Activated naive CD8-positive, alpha-beta T cell treated with anti-CD3 and anti-CD28 coated beads for 36 hours (primary cell): ENCODE data around the gene TMEM52. TPM values are rescaled to one million over a fixed set of nuclear protein-coding genes. Genes with fewer than 3 reads are reported as not detected.

Experiments
- DNase-seq: peaks from one replicate; pipeline ENCODE4 v3.0.0; 2021
- H3K27ac Mint-ChIP-seq: one replicate; pipeline ENCODE4 v1.8.0; 2022; ENCODE audit warnings: mild to moderate bottlenecking, moderate library complexity, mixed read lengths
- H3K27me3 Mint-ChIP-seq: one replicate; pipeline ENCODE4 v1.8.0; 2022; ENCODE audit warnings: mild to moderate bottlenecking, mixed read lengths
- H3K36me3 Mint-ChIP-seq: one replicate; pipeline ENCODE4 v1.8.0; 2021; ENCODE audit warnings: mild to moderate bottlenecking, mixed read lengths
- H3K4me1 Mint-ChIP-seq: one replicate; pipeline ENCODE4 v1.8.0; 2021; ENCODE audit warnings: mixed read lengths
- H3K4me3 Mint-ChIP-seq: one replicate; pipeline ENCODE4 v1.8.0; 2022; ENCODE audit warnings: mild to moderate bottlenecking, moderate library complexity, mixed read lengths
- H3K9me3 Mint-ChIP-seq: one replicate; pipeline ENCODE4 v1.8.0; 2022; ENCODE audit warnings: mixed read lengths
- total RNA-seq, 2 experiments: library from RNA; stranded (reverse); gene quantifications; one replicate each; pipeline ENCODE4 v1.2.3, GENCODE V29; 2021

TMEM52 gene
- total RNA-seq, 2 experiments from 2014 or later, result 2.4 to 2.7 TPM

GRCh38 chr1:1956101-1956500 lies 37.0 kb upstream of the TMEM52 start:
- no peak overlapping the region for H3K4me3 Mint-ChIP-seq
- H3K9me3 Mint-ChIP-seq, result peaks cover 1% of the 10 kb centered on the region
- H3K27me3 Mint-ChIP-seq, result peaks cover 42% of the 10 kb centered on the region
- peaks cover 2% of the 10 kb centered on the region for H3K36me3 Mint-ChIP-seq
- H3K4me1 Mint-ChIP-seq, result peaks cover 7% of the 10 kb centered on the region
- H3K27ac Mint-ChIP-seq, result no peak overlapping the region
- no peak for DNase-seq

DNA sequence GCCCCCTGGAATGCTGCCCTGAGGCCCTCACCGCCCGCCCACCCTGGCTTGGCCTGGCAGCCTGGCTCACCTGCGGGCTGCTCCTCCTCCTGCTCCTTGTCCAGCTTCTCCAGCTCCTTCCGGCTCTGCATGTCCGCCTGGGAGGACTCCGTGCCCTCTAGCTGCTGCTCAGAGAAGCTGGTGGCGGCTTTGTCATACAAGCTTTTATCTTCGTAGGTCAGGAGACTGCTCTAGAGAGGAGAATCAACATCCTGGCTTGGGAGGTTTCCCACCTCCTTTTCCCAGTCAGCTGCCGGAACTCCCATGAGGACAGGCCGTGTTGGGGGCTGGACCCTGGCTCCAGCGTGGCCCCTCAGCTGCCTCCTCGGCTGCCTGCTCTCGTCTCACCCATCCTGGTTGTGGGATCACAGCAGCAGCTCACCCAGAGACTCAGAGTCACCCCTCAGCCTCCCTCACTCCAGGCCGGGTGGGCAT lies 36.6 kb upstream of the TMEM52 start:
- Mint-ChIP-seq H3K27me3 (peaks cover 38% of the 10 kb centered on the region), H3K27ac (no peak overlapping the region), H3K36me3 (peaks cover 2% of the 10 kb centered on the region), H3K4me1 (peaks cover 7% of the 10 kb centered on the region), H3K9me3 (peaks cover 4% of the 10 kb centered on the region), H3K4me3 (no peak overlapping the region)
- DNase-seq, result no peak

DNA sequence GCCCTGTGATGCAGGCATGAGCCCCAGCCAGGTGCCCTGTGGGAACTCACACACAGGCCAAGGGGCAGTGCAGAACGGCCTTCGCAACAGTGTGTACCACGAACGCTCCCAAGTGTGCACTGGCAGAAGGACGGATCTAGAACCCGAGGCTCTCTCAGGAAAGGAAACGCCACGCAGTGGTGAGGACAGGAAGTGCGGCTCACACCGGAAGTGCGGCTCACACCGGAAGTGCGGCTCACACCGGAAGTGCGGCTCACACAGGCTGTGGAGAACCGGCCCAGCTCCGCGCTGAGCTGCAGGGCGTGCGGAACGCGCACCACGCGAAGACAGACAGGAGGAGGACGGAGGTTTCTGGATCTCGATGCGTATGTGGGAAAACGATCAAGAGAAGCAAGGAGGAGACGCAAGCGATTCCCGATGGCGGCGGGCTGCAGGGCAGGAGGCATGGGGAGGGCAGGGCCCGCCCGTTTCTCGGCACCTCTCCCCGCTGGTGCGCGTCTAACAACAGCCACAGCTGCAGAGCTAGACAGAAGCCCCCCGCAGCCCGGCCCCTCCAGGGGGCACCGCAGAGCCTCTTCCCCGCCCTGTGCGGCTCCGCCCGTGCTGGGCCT lies 35.9 kb upstream of the TMEM52 start:
- H3K27ac Mint-ChIP-seq, result peak overlapping the region; percentile 67
- peaks cover 32% of the 10 kb centered on the region for H3K27me3 Mint-ChIP-seq
- DNase-seq, result no peak
- H3K36me3 Mint-ChIP-seq, result peaks cover 2% of the 10 kb centered on the region
- peaks cover 5% of the 10 kb centered on the region for H3K4me1 Mint-ChIP-seq
- H3K9me3 Mint-ChIP-seq, result peaks cover 4% of the 10 kb centered on the region
- H3K4me3 Mint-ChIP-seq, result no peak overlapping the region

DNA sequence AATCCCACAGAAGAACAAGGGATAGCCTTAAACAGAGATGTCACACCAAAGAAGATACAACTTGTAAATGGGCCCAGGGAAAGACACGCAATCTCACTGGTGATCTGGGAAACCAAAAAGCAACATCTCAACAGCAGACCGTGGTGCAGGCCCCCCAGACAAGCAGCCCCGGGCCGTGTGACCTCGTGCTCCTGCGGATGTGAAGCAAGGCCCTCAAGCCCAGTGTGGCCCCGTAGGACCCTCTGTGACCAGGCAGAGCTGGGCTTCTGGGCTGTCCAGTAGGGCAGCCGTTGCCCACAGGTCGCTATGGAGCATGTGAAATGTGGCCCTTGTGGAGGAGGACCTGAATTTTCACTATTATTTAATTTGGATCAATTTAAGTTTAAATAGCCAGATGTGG lies 34.9 kb upstream of the TMEM52 start:
- DNase-seq, result no peak
- H3K4me3 Mint-ChIP-seq, result no peak overlapping the region
- peaks cover 4% of the 10 kb centered on the region for H3K9me3 Mint-ChIP-seq
- H3K27ac Mint-ChIP-seq, result no peak overlapping the region
- H3K36me3 Mint-ChIP-seq, result peaks cover 2% of the 10 kb centered on the region
- no peaks in the 10 kb centered on the region for H3K4me1 Mint-ChIP-seq
- H3K27me3 Mint-ChIP-seq, result peaks cover 27% of the 10 kb centered on the region

GRCh38 chr1:1950940-1951339 lies 31.9 kb upstream of the TMEM52 start:
- no peak overlapping the region for H3K4me3 Mint-ChIP-seq
- H3K36me3 Mint-ChIP-seq, result peaks cover 2% of the 10 kb centered on the region
- H3K9me3 Mint-ChIP-seq, result peaks cover 4% of the 10 kb centered on the region
- no peak overlapping the region for H3K27ac Mint-ChIP-seq
- no peak for DNase-seq
- no peaks in the 10 kb centered on the region for H3K4me1 Mint-ChIP-seq
- H3K27me3 Mint-ChIP-seq, result peaks cover 15% of the 10 kb centered on the region

- Mint-ChIP-seq H3K4me1 (no peaks in the 10 kb centered on the region), H3K36me3 (no peaks in the 10 kb centered on the region), H3K4me3 (no peak overlapping the region), H3K27ac (no peak overlapping the region), H3K9me3 (peaks cover 3% of the 10 kb centered on the region), H3K27me3 (peaks cover 15% of the 10 kb centered on the region)
- DNase-seq, result no peak
Measured at GRCh38 chr1:1948783-1949182, 29.7 kb upstream of the TMEM52 start.

GRCh38 chr1:1947493-1947892 lies 28.4 kb upstream of the TMEM52 start:
- H3K36me3 Mint-ChIP-seq, result no peaks in the 10 kb centered on the region
- no peak overlapping the region for H3K4me3 Mint-ChIP-seq
- peaks cover 3% of the 10 kb centered on the region for H3K9me3 Mint-ChIP-seq
- H3K27me3 Mint-ChIP-seq, result peaks cover 12% of the 10 kb centered on the region
- no peak overlapping the region for H3K27ac Mint-ChIP-seq
- H3K4me1 Mint-ChIP-seq, result no peaks in the 10 kb centered on the region
- no peak for DNase-seq

- DNase-seq, result no peak
- H3K9me3 Mint-ChIP-seq, result peaks cover 3% of the 10 kb centered on the region
- peaks cover 6% of the 10 kb centered on the region for H3K27me3 Mint-ChIP-seq
- H3K4me1 Mint-ChIP-seq, result no peaks in the 10 kb centered on the region
- H3K36me3 Mint-ChIP-seq, result no peaks in the 10 kb centered on the region
- H3K27ac Mint-ChIP-seq, result no peak overlapping the region
- H3K4me3 Mint-ChIP-seq, result no peak overlapping the region
Measured at GRCh38 chr1:1946540-1946939, 27.5 kb upstream of the TMEM52 start.

DNA sequence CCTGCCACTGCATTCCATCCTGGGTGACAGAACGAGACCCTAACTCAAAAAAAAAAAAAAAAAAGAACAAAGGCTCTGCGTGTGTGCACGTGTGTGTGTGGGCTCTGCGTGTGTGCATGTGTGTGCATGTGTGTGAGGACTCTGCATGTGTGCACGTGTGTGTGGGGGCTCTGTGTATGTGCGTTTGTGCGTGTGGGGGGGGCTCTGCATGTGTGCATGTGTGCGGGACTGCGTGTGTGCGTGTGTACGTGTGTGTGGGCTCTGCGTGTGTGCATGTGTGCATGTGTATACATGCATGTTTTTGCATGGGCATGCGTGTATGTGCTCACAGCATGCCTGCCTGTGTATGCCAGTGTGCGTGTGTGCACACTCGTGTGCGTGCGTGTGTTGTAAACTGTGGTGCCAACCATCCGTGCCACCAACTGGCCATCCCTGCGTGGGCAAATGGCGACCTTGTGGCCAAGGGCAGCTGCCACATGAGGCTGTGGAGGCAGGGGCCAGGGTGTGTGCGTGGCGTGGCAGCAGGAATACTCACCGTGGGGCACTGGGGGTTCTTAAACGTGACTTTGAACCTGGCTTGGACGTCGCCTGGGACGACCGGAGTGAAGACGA lies 26.8 kb upstream of the TMEM52 start:
- no peak for DNase-seq
- Mint-ChIP-seq H3K27ac (no peak overlapping the region), H3K36me3 (no peaks in the 10 kb centered on the region), H3K4me3 (no peak overlapping the region), H3K27me3 (peaks cover 4% of the 10 kb centered on the region), H3K4me1 (no peaks in the 10 kb centered on the region), H3K9me3 (peaks cover 2% of the 10 kb centered on the region)

DNA sequence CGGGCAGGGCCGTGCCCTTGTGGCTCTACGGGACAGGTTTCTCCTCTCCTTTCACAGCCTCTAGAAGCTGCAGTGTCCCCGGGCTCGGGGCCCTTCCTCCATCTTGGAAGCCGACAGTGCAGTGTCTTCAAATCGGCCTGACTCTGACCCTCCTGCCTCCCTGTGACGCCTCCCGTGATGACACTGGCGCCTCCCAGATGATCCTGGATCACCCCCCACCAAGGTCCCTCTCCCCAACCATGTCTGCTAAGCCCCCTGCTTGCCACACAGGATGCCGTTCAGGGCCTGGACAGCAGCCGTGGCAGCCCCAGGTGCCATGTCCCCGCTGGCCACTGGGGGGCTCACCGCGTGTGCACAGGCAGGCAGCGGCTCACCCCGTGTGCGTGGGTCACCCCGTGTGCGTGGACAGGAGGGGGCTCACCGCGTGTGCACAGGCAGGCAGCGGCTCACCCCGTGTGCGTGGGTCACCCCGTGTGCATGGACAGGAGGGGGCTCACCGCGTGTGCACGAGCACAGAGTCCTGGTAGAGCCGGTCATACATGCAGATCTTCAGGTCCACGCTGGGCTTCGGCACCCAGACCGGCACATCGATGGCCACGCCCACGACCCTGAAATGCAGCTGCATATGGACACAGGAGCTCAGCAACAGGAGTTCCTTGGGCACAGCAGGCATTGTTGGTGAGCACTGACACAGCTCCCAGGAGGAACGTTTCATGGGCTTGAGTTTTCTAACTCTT lies 24.9 kb upstream of the TMEM52 start:
- Mint-ChIP-seq H3K27ac (no peak overlapping the region), H3K27me3 (no peaks in the 10 kb centered on the region), H3K4me1 (no peaks in the 10 kb centered on the region), H3K4me3 (no peak overlapping the region), H3K9me3 (no peaks in the 10 kb centered on the region), H3K36me3 (no peaks in the 10 kb centered on the region)
- peak; percentile 55 for DNase-seq

DNA sequence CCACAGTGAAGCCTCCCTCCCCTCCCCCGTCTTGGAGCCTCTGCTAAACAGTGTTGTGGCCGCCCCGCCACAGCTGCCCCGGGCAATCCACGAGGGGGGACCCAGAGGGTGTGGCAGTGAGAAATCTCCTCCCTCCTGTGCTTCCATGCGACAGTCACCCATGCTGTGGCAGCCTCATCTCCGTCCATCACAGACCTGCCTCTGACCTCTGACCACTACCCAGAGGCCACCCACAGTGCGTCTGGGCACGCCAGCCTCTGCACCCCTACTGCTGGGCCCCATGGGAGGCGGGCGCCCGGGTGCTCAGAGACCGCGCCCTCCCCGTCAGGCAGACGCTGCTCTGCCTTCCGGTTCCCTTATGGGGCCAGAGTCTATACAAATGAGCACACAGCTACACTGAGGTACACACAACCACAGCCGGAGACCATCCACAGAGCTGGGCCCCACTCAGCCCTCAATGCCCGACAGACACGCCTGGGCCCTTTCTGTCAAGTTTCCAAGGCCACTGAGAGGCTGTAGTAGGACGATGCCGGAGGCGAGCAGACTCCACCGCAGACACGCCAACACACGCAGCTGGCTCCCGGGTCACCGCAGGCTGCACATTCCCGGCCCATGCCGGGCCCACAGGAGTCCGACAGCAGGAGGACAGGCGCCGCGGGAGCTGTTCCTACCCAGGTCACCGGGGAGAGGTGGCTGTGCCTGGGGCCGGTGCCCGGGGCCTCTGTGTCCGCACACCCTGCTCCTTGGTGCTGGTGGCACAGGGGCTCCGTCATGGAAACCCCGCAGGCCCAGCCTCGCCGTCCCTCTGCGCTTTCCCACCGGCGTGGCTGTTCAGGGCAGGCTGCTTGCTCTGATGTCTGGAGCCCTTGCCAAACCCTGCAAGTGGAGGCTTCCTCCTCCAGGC lies 23.9 kb upstream of the TMEM52 start:
- H3K27me3 Mint-ChIP-seq, result no peaks in the 10 kb centered on the region
- H3K9me3 Mint-ChIP-seq, result no peaks in the 10 kb centered on the region
- no peak overlapping the region for H3K27ac Mint-ChIP-seq
- no peaks in the 10 kb centered on the region for H3K36me3 Mint-ChIP-seq
- no peak overlapping the region for H3K4me3 Mint-ChIP-seq
- DNase-seq, result no peak
- H3K4me1 Mint-ChIP-seq, result no peaks in the 10 kb centered on the region

GRCh38 chr1:1941868-1942752 lies 23.0 kb upstream of the TMEM52 start:
- H3K4me3 Mint-ChIP-seq, result no peak overlapping the region
- no peaks in the 10 kb centered on the region for H3K4me1 Mint-ChIP-seq
- no peak for DNase-seq
- no peaks in the 10 kb centered on the region for H3K9me3 Mint-ChIP-seq
- no peaks in the 10 kb centered on the region for H3K27me3 Mint-ChIP-seq
- H3K27ac Mint-ChIP-seq, result no peak overlapping the region
- no peaks in the 10 kb centered on the region for H3K36me3 Mint-ChIP-seq

DNA sequence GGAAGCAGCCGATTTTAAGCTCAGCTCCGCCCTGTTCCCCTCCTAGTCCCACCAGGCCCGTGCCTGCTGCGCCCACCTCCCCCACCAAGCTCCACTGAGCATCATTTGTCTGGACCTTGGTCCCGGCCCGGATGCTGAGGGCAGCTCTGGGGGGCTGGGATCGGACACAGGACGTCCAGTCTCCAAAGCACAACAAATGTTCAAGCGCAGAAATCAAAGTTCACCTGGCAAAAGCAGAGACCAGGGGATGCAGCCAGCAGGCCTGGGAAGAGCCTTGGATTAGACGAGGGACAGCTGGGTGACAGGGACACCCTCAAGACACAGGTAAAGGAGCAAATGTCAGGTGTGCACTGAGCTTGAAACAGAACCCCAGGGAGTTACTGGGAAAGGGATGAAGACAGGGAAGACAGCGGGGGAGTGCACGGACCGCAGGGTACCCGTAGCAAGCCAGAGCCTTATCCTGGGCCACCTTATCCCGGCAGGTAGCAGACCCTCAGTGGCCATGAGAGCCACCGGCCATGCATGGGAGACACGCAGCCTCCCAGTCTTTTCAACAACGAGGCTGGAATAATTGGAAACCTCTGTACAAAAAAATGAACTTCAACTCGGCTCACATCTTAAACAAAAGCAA lies 22.2 kb upstream of the TMEM52 start:
- H3K9me3 Mint-ChIP-seq, result no peaks in the 10 kb centered on the region
- no peaks in the 10 kb centered on the region for H3K4me1 Mint-ChIP-seq
- DNase-seq, result no peak
- H3K27ac Mint-ChIP-seq, result no peak overlapping the region
- H3K4me3 Mint-ChIP-seq, result no peak overlapping the region
- H3K27me3 Mint-ChIP-seq, result no peaks in the 10 kb centered on the region
- H3K36me3 Mint-ChIP-seq, result no peaks in the 10 kb centered on the region

DNA sequence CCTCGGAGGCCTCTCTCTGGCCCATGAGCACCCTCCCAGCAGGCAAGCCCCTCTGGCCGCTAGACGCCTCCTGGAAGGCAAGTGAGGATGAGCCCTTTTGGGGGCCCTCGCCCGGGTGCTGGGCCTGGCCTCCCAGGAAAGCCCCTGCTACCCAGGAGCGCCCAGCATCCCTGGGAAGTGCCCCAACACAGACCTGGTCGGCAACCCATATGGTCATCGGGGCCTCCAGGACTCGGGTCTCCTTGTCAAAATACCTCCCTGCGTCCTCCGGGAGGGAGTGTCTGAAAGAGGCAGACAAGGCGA lies 21.0 kb upstream of the TMEM52 start:
- Mint-ChIP-seq H3K36me3 (no peaks in the 10 kb centered on the region), H3K4me3 (no peak overlapping the region), H3K27me3 (peaks cover 4% of the 10 kb centered on the region), H3K4me1 (no peaks in the 10 kb centered on the region), H3K9me3 (peaks cover 2% of the 10 kb centered on the region), H3K27ac (no peak overlapping the region)
- no peak for DNase-seq
